Kidney (tissue), 14 donors: ENCODE results near the gene FEM1B. TPM values are rescaled to one million over a fixed set of nuclear protein-coding genes. Genes with fewer than 3 reads are reported as not detected.
A peak's percentile ranks its signal among the peaks of the same experiment; 100 is the strongest.

Experiments used
- DNase-seq, 5 donors: peaks; one replicate each; pipeline ENCODE4 v3.0.0-alpha.2; 2013 to 2020
- FAIRE-seq: peaks from 2 replicates; lab custom pipeline; 2012; peaks lifted over from hg19 to GRCh38; lab: Jason Lieb, UNC
- H3K27ac ChIP-seq, 2 donors: one replicate each; pipeline ENCODE4 v1.7.0; 2013; ENCODE audit warnings: low read depth in 2 of 2, low read length in 2 of 2, inconsistent platforms in 1 of 2
- H3K27me3 ChIP-seq: one replicate; pipeline ENCODE4 v1.7.1; 2013; ENCODE audit warnings: low read length, inconsistent platforms; ENCODE audit not compliant: control insufficient read depth, insufficient read depth
- H3K36me3 ChIP-seq, 3 donors: one replicate each; pipeline versions ENCODE4 v1.7.0 to v1.7.1; 2013; ENCODE audit warnings: low read length in 3 of 3, control low read depth in 1 of 3, inconsistent platforms in 1 of 3; ENCODE audit not compliant: insufficient read depth in 3 of 3, control insufficient read depth in 2 of 3
- H3K4me1 ChIP-seq, 3 donors: one replicate each; pipeline versions ENCODE4 v1.7.0 to v1.7.1; 2013; ENCODE audit warnings: low read length in 3 of 3, inconsistent platforms in 1 of 3, low read depth in 1 of 3; ENCODE audit not compliant: control insufficient read depth in 2 of 3, insufficient read depth in 2 of 3
- H3K4me3 ChIP-seq, 3 donors: one replicate each; pipeline versions ENCODE4 v1.7.0 to v1.8.1; 2013; ENCODE audit warnings: low read length in 3 of 3, control low read depth in 1 of 3, inconsistent platforms in 1 of 3
- H3K9ac ChIP-seq, 3 donors: one replicate each; pipeline versions ENCODE4 v1.7.0 to v1.7.1; 2013; ENCODE audit warnings: low read length in 3 of 3, control low read depth in 1 of 3, inconsistent platforms in 1 of 3
- H3K9me3 ChIP-seq, 3 donors: one replicate each; pipeline versions ENCODE4 v1.7.0 to v1.7.1; 2013; ENCODE audit warnings: low read length in 3 of 3, control low read depth in 1 of 3, inconsistent platforms in 1 of 3; ENCODE audit not compliant: control insufficient read depth in 2 of 3, insufficient read depth in 1 of 3
- intact Hi-C: fragments of 100-400 bp; cut with DNase I; formaldehyde crosslinking; loops from one replicate; pipeline ENCODE4 v1.11.1; 2022
- polyA plus RNA-seq: library from polyadenylated mRNA; stranded (reverse); fragments of 350-450 nt; fragmentation: Illumina TruSeq; extraction: RNeasy Lipid Tissue Mini Kit (QIAGEN cat#74804); gene quantifications from one replicate; pipeline ENCODE4 v1.2.3, GENCODE V29; 2014; ENCODE audit warnings: low read depth, low replicate concordance; ENCODE audit not compliant: insufficient read depth
- total RNA-seq: library from RNA; stranded (reverse); fragmentation: NEBNext Ultra II Directional; extraction: Animal tissue kit (Norgen Biotek cat#: 25700); gene quantifications from one replicate; pipeline ENCODE4 v1.2.1, GENCODE V29; 2021
- TF ChIP-seq, protein P1 (sequence below): IDR thresholded peaks from 3 replicates; pipeline ENCODE4 v1.5.1; 2012; ENCODE audit warnings: mild to moderate bottlenecking, moderate library complexity, borderline replicate concordance; ENCODE audit not compliant: insufficient read depth; ENCODE audit errors: extremely low read depth
- donor health status: control.
- donor health status: control.
- donor health status: control.
- donor health status: control.
- donor health status: control.
- donor health status: DM: yes; HTN: yes; CAD: no.
- donor health status: Normal renal cell carcinoma (clear cell type).

The FEM1B gene
- total and polyA plus RNA-seq, 2 donors from 2014 or later: 9.8 to 47.6 TPM

DNA sequence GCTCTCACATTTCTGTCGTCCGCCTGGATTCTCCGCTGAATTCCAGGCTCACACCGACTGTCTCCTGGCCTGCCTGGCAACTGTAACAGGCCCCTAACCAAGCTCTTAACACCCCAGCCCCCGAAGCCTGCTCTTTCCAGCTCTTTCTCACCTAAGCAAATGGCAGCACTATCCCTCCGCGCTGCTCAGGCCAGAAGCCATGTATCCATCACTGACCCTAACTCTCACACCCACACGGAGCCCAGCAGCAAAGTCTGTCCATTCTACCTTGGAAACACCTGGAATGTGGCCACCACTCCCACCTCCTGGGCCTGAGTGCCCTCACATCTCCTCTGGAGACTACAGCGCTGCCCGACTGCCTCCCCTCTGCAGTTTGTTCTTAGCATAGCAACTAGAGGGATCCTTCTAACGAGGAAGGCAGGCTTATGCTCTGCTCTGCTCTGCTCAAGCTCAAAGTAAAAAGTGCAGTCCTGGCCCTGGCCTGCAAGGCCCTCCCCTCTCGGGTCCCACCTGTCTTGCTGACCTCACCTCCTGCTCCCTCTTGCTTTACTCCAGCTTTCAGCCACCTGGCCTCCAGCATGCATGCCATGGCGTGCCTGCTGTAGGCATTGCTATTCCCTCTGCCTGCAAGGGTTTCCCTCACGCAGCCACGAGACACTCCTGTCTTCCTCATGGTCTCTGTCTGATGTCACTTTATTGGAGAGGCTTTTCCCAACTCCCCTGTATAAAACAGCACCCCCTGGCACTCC, 27.2 kb downstream of the FEM1B start:
- Histone ChIP-seq H3K9ac (no peak overlapping the region), H3K4me3 (no peak overlapping the region), H3K27ac (no peak overlapping the region), H3K4me1 (peaks cover 0 to 3% (median under 1%) of the 10 kb centered on the region in 3 donors), H3K9me3 (no peaks in the 10 kb centered on the region), H3K27me3 (no peaks in the 10 kb centered on the region), H3K36me3 (peaks cover 0 to 4% (median 0%) of the 10 kb centered on the region in 3 donors)
- DNase-seq: peak in 2 of 5 donors; percentile 29 to 35
- intact Hi-C loops: loop anchor here (10.0 kb wide), 1 partner anchor 370 kb away; no protein-coding TSS in a partner anchor
- no peak for FAIRE-seq
- TF ChIP-seq, protein P1, sequence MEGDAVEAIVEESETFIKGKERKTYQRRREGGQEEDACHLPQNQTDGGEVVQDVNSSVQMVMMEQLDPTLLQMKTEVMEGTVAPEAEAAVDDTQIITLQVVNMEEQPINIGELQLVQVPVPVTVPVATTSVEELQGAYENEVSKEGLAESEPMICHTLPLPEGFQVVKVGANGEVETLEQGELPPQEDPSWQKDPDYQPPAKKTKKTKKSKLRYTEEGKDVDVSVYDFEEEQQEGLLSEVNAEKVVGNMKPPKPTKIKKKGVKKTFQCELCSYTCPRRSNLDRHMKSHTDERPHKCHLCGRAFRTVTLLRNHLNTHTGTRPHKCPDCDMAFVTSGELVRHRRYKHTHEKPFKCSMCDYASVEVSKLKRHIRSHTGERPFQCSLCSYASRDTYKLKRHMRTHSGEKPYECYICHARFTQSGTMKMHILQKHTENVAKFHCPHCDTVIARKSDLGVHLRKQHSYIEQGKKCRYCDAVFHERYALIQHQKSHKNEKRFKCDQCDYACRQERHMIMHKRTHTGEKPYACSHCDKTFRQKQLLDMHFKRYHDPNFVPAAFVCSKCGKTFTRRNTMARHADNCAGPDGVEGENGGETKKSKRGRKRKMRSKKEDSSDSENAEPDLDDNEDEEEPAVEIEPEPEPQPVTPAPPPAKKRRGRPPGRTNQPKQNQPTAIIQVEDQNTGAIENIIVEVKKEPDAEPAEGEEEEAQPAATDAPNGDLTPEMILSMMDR: no peak

DNA sequence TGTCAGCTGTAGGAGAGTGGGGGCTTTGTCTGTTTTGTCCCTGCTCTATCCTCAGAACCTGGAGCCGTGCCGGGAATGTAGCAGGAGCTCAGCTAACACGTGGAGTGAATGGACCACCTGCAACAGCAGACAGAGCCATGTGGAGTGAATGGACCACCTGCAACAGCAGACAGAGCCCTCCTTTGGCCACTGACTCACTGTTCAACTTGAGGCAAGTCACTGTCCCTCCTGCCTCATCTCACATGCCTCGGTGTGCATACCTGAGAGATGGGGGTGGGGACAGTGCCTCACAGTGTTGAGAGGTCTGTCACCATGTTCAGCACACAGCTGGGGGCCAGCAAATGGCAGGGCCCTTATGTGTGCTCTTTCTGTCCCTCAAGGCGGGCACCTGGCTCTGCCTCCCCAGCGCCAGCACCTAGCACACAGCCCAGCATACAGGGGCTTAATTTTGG, 27.9 kb downstream of the FEM1B start:
- intact Hi-C loops: loop anchor here (10.0 kb wide), 1 partner anchor 369 kb away; no protein-coding TSS in a partner anchor
- Histone ChIP-seq H3K4me3 (no peak overlapping the region), H3K27ac (no peak overlapping the region), H3K27me3 (no peaks in the 10 kb centered on the region), H3K36me3 (peaks cover 0 to 4% (median 0%) of the 10 kb centered on the region in 3 donors), H3K9ac (no peak overlapping the region), H3K4me1 (peaks cover 0 to 2% (median 0%) of the 10 kb centered on the region in 3 donors), H3K9me3 (no peaks in the 10 kb centered on the region)
- TF ChIP-seq, protein P1: no peak
- FAIRE-seq (no peak), DNase-seq (no peak)

DNA sequence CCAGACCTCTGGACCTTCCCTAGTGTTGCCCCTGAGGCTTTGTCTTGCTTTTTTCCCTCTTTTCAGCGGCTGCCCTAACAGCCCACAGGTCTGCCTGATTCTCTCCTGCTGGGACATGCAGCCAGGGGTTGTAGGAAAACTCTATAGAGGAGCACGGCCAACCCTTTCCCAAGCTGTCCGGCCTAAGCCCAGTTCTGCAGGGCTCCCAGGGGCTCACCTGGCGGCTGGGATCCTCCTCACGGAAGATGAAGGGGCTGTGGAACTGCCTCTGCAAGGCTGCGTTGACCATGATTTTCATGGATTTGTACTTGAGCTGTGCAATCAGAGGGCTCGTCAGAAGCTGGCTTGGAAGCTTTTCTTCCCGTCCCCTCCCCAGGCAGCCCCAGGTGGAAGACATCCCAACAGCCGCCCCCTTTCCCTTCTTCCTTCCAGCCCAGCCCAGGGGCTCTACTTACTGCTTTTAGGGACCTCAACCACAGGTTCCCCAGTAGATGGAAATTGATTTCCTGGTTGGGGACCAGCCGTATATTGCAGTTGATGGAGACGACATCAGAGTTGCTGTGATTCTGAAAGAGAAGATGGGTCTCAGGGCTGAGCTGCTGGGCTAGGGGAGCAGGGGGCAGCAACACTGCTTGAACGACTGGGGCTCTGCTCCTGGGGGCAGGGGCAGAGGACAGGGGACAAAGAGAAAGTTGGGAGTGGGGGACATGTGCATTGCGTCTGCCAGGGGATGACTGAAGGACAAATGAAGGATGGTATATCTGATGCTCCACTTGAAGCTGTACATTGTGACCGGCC, 29.8 kb downstream of the FEM1B start:
- DNase-seq: peak in 1 of 5 donors; percentile 3

More for the DNA sequence above, 29.8 kb downstream of the FEM1B start:
- FAIRE-seq: no peak
- no peaks in the 10 kb centered on the region for H3K9me3 ChIP-seq
- intact Hi-C loops: loop anchor here (10.0 kb wide), 1 partner anchor 367 kb away; no protein-coding TSS in a partner anchor
- H3K9ac ChIP-seq: no peak overlapping the region
- H3K27ac ChIP-seq: no peak overlapping the region
- no peaks in the 10 kb centered on the region for H3K27me3 ChIP-seq
- TF ChIP-seq, protein P1: no peak
- H3K4me1 ChIP-seq: peaks cover 0 to 2% (median 0%) of the 10 kb centered on the region in 3 donors
- H3K36me3 ChIP-seq: peaks cover 0 to 4% (median 0%) of the 10 kb centered on the region in 3 donors
- no peak overlapping the region for H3K4me3 ChIP-seq
